Peyer's patch (tissue), 4 donors: ENCODE measurements around the gene TOGARAM2. TPM values are rescaled to one million over a fixed set of nuclear protein-coding genes. Genes with fewer than 3 reads are reported as not detected.

Experiments
- DNase-seq, 3 donors: peaks; one replicate each; pipeline ENCODE4 v3.0.0-alpha.2; 2017 to 2019
- H3K27ac ChIP-seq, 4 donors: fragments of 200-600 bp; sonication (generic); one replicate each; pipeline ENCODE4 v1.5.1; 2016 to 2019
- H3K27me3 ChIP-seq, 2 donors: fragments of 200-600 bp; sonication (generic); one replicate each; pipeline ENCODE4 v1.5.1; 2019
- H3K36me3 ChIP-seq, 3 donors: fragments of 200-600 bp; sonication (generic); one replicate each; pipeline ENCODE4 v1.5.1; 2016 to 2019
- H3K4me1 ChIP-seq, 4 donors: fragments of 200-600 bp; sonication (generic); one replicate each; pipeline ENCODE4 v1.5.1; 2016 to 2019
- H3K4me3 ChIP-seq, 4 donors: fragments of 200-600 bp; sonication (generic); 1 replicate in 3 of 4; 2 replicates in 1 of 4; pipeline ENCODE4 v1.5.1; 2016 to 2019; ENCODE audit warnings: mild to moderate bottlenecking in 1 of 4
- H3K9me3 ChIP-seq, 4 donors: fragments of 200-600 bp; sonication (generic); one replicate each; pipeline ENCODE4 v1.5.1; 2016 to 2019; ENCODE audit warnings: mild to moderate bottlenecking in 1 of 4
- CTCF ChIP-seq, 6 experiments: fragments of 450-650 bp in 4 of 6; fragments of 200-600 bp in 2 of 6; sonication (generic) in 1 of 6; IDR thresholded peaks; one replicate each; pipeline ENCODE4 v1.5.1; 2017 to 2019; ENCODE audit warnings: antibody characterized with exemption in 6 of 6, mild to moderate bottlenecking in 3 of 6, moderate library complexity in 1 of 6
- POLR2A ChIP-seq, 2 donors: fragments of 450-650 bp; IDR thresholded peaks; one replicate each; pipeline ENCODE4 v1.5.1; 2017; ENCODE audit warnings: antibody characterized with exemption in 2 of 2, mild to moderate bottlenecking in 2 of 2, moderate library complexity in 2 of 2
- total RNA-seq, 4 donors: library from RNA; depleted of rRNA; stranded (reverse); fragments of >200 nt; gene quantifications; one replicate each; pipeline ENCODE4 v1.1.0, GENCODE V29; 2016

Gene TOGARAM2
- total RNA-seq, 4 donors from 2014 or later, result under 0.01 to 1.1 (median 0.22) TPM

DNA sequence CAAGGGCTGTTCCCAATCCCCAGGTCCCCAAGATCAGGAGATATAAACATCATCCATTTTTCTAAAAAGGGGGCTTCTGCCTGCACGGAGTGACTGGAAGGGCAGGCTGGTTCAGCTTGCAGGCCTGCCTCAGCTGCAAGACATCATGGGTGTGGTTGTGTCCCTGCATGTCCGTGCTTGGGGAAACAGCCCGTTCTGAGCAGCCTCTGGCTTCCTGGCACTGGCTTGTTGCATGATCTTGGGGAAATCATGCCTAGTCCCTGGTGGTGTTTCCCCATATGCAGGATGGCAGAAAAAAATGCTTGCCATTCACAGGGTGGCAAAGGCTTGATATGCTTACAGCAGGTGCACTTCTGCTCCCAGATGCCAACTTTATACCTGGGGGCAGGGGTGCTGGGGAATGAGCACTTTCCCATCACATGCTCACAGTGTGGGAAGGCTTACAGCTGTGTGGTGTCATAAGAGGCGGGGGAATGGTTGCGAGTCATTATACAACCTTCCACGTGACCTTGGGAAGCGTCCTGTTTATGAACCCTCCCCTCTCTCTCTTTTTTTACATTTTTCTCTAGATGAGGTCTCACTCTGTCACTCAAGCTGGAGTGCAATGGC, 86.0 kb downstream of the TOGARAM2 start:
- TF ChIP-seq POLR2A (IDR thresholded peaks at IDR 0.05) (no peak), CTCF (IDR thresholded peaks at IDR 0.05) (no peak)
- Histone ChIP-seq H3K27me3 (no peaks in the 10 kb centered on the region), H3K4me1 (no peaks in the 10 kb centered on the region), H3K36me3 (no peaks in the 10 kb centered on the region), H3K4me3 (no peak overlapping the region), H3K9me3 (no peaks in the 10 kb centered on the region), H3K27ac (no peak overlapping the region)
- DNase-seq, result no peak

DNA sequence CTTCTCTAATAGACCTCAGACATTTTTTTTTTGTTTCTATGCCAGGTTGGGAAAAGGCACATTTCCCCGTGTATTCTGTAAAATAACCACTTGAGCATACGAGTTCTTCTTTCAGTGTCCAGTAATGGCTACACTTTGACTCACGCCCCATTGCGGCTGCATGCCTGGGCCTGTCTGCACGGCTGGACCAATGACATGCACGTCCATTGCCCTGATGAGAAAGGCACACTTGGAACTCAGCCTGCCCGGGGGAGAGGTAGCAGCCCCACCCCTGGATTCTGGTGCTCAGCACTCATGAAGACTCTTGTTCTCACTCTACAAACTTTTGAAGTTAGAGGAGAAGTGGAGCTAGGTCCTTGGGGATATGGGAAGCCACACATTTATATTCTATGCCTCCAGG, 87.4 kb downstream of the TOGARAM2 start:
- Histone ChIP-seq H3K27ac (no peak overlapping the region), H3K4me3 (no peak overlapping the region), H3K9me3 (no peaks in the 10 kb centered on the region), H3K27me3 (no peaks in the 10 kb centered on the region), H3K4me1 (no peaks in the 10 kb centered on the region), H3K36me3 (no peaks in the 10 kb centered on the region)
- no peak for TF ChIP-seq CTCF (IDR thresholded peaks at IDR 0.05)
- no peak for TF ChIP-seq POLR2A (IDR thresholded peaks at IDR 0.05)
- DNase-seq, result no peak

GRCh38 chr2:29070526-29070925, 89.4 kb downstream of the TOGARAM2 start:
- H3K27ac ChIP-seq, result no peak overlapping the region
- H3K36me3 ChIP-seq, result no peaks in the 10 kb centered on the region
- TF ChIP-seq CTCF (IDR thresholded peaks at IDR 0.05), result no peak
- TF ChIP-seq POLR2A (IDR thresholded peaks at IDR 0.05), result no peak
- H3K4me1 ChIP-seq, result no peaks in the 10 kb centered on the region
- no peaks in the 10 kb centered on the region for H3K9me3 ChIP-seq
- H3K27me3 ChIP-seq, result no peaks in the 10 kb centered on the region
- DNase-seq, result no peak
- no peak overlapping the region for H3K4me3 ChIP-seq

DNA sequence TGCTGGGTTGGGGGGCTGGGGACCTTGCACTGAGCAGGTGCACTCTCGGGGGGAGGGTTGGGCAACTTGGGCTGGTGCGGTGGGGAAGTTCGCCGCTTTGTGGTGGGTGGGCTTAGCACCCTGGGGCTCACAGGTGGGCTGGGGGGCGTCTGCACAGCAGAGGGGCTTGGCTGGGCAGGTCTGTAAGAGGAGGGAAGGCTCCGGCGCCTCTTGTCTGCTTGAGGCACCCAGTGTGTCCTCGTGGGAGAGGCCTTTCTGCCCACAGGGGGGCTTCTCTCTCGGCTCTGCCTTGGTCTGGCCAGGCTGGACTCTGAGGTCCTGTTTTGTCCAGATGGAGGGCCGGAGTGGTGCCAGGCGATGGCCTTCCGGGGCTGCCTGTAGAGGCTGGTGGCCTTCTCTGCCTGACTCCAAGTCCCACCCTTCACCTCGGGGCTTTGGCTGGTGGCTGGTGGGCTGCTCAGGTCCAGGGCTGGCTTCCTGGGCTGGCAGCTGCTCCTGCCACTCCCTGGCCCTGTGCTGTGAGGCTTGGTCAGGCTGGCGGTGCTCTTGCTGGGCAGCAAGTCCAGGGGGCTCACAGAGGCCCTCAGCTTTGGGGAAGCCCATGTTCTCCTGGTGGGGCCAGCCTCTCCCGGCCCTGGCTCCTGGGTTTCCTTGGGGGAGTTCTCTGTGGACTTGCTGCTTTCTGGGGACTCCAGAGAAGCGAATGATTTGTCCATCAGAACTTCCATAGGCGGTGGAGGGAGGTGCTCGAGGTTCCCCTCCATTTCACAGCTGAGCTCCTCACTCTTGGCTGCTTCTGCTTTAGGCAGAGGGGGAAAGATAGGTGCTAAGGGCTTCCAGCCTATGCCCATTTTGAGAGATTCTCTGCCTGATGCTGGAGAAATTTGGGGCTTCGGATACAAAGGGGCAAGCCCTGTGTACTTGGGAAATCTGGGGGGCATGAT, 90.2 kb downstream of the TOGARAM2 start:
- Histone ChIP-seq H3K36me3 (no peaks in the 10 kb centered on the region), H3K9me3 (no peaks in the 10 kb centered on the region), H3K27ac (no peak overlapping the region), H3K27me3 (no peaks in the 10 kb centered on the region), H3K4me1 (no peaks in the 10 kb centered on the region), H3K4me3 (no peak overlapping the region)
- TF ChIP-seq CTCF (IDR thresholded peaks at IDR 0.05), result no peak
- TF ChIP-seq POLR2A (IDR thresholded peaks at IDR 0.05), result no peak
- DNase-seq, result no peak

DNA sequence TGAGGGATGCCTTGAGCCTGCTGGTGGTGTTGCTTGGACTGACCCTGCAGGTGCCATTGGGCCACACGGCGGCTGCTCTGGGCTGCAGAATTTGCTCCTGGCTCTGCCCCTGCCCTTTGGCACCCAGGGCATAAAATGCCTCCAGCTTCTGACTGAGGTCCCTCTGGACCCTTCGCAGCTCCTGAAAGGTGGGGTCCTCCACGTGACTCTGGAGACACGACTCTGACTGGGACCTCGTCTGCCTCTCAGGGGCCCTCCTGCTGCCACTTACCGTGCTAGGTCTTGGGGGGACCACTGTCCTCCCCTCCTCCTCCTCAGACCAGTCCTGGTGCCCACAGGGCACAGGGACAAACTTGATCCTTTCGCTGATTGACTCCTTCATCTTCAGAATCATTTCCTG, 91.2 kb downstream of the TOGARAM2 start:
- no peak for DNase-seq
- Histone ChIP-seq H3K4me3 (no peak overlapping the region), H3K27me3 (no peaks in the 10 kb centered on the region), H3K36me3 (no peaks in the 10 kb centered on the region), H3K4me1 (no peaks in the 10 kb centered on the region), H3K27ac (no peak overlapping the region), H3K9me3 (no peaks in the 10 kb centered on the region)
- TF ChIP-seq POLR2A (IDR thresholded peaks at IDR 0.05), result no peak
